Renal cortex interstitium (tissue), 11 donors: Measurements from ENCODE around the gene CENPM. TPM values are rescaled to one million over a fixed set of nuclear protein-coding genes. Genes with fewer than 3 reads are reported as not detected.

ENCODE experiments used
- DNase-seq, 11 donors: peaks; one replicate each; pipeline ENCODE4 v3.0.0-alpha.2; 2013; ENCODE audit warnings: low read depth in 9 of 11, low spot score in 4 of 11; ENCODE audit errors: extremely low read depth in 1 of 11
- polyA plus RNA-seq, 3 donors: library from polyadenylated mRNA; unstranded; fragments of 120-200 nt; gene quantifications; one replicate each; pipeline ENCODE4 v1.2.1, GENCODE V29; 2013; ENCODE audit not compliant: insufficient read length in 3 of 3

Gene CENPM
- polyA plus RNA-seq, 3 donors: 10.9 to 17.7 (median 13.7) TPM

DNA sequence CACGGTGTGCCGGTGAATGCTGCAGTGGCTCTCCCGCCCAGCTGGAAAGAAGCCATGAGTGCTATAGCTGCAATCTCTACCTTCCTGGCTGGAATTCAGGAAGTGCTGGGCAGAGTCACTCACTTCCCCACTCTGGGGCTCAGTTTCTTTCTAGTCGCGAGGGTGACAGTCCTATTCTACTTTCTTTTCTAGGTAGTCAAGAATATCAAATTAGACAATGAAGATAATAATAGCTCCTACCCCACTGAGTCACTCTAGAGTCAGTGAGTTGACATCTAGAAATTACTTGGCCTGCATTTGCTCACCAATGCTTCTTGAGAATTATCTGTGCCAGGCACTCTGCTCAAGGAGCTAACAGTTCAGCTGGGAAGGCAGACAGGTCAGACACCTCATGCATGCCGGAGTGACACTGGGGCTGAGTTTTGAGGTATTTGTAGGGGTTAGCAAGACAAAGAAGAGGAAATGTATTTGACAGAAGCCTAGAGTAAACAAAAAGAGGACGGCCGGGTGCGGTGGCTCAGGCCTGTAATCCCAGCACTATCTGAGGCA, 3.2 kb downstream of the CENPM start:
- no peak for DNase-seq

DNA sequence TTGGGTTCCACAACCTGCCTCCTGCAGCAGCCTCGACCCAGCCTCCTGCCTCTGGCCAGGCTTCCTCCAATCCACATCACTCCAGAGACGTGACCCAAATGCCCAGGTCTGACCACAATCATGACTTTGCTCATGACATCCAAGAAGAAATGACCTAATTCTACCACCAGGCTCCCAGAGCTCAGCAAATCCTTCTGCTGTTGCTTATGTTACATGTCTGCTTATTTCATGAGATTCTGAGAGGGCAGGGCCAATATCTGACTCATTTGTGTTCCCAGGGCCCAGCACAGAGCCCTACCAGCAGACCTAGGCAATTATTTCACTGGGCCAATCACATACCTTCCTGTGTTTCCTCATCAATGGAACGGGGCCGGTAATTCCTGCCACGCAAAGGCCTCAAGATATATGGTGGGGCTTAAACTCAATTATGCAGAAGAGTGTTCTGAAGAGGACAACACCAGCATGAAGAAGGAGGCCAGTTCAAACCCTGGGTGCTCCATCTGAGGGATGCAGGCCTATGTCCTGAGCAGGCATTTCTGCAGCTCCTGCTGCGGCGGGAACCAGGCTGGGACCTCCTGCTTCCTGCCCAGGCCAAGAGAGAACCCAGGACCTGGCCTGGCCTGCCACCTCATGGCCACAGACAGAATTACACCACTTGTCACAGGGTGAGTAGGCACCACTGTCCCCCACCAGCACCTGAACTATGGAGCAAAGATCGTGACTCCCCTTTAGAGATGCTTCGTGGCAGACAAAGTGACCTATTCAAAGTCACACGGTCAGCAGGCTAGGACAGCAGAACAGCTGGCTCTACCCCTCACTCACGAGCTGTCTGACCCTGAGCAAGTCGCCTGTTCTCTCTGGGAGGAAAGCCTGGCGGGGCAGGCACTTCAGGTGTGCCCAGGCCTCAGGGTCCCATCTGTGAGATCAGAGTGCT, 5.9 kb downstream of the CENPM start:
- peak in 8 of 11 donors; percentile 45 to 75 (median 68) for DNase-seq

DNA sequence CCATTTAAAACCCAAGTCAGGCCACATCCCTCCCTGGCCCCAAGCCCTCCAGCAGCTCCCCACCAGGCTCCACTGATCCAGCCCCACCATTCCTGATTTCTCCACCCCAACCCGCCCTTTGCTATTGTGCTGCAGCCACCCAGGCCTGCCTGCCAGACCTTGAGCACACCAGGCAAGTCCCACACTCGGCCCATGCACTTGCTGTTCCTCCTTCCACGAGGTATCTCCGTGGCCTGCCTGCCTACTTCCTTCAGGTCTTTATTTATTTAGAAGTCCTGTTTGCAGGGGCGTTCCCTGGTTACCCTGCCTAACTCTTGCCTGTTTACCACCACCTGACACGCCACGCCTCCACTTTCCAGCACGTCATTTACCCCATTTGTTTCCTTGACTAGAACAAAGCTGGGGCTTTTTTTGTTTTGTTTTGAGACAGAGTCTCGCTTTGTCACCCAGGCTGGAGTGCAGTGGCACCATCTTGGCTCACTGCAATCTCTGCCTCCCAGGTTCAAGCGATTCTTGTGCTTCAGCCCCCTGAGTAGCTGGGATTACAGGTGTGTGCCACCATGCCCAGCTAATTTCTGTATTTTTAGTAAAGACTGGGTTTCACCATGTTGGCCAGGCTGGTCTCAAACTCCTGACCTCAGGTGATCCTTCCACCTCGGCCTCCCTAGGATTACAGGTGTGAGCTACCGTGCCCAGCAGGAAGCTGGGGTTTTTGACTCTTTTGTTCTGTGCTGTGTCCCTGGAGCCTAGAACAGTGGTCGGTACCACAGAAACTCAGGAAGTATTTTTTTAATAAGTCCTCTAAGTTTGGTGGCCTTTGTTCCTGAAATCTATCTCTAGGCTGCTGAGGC, 6.7 kb downstream of the CENPM start:
- DNase-seq: no peak

DNA sequence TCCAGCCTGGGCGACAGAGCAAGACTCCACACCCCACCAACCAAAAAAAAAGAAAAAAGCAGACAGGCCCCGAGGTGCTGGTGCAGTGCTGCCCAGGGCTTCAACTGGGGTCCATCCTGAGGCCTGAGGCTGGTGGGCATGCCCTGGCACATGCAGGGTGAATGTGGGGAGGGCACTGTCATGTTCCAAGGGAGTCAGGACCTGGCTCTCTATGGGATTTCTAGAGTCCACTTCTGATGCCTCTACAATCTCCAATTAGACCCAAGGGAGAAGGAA, 10.1 kb downstream of the CENPM start:
- DNase-seq: no peak

DNA sequence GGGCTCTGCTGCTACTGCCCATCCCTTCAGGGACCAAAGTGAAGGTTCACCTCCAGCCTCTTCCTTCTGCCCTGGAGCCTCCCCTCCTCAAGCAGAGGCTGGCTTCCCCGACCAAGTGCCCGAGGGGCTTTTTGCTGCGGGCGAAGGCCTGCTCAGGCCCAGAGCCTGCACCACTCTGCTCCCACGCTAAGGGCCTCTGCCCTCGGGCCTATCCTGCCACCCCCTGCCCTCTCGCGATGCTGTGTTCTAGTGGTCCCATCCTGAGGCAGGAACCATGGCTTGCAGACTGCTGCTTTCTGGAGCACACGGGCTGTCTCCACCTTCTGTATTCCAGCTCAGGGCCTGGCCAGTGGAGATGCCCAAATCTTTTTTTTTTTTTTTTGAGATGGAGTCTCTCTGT, 11.4 kb downstream of the CENPM start:
- DNase-seq: no peak

DNA sequence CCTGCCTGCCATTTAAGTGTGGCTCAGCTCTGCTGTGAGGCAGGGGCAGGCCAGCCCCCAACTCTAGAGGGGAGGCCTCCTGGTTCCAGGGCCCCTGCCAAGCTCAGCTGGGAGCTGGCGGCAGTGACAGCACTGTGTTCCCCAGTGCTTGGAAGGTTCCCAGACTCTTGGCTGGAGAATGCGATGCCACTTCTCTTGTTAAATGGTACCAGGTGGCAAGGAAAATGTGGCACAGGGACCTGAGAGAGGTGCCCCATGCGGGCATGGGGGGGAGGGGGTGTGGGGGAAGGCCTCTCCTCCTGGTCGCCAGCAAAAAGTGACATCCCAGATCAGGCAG, 12.0 kb downstream of the CENPM start:
- DNase-seq: no peak

DNA sequence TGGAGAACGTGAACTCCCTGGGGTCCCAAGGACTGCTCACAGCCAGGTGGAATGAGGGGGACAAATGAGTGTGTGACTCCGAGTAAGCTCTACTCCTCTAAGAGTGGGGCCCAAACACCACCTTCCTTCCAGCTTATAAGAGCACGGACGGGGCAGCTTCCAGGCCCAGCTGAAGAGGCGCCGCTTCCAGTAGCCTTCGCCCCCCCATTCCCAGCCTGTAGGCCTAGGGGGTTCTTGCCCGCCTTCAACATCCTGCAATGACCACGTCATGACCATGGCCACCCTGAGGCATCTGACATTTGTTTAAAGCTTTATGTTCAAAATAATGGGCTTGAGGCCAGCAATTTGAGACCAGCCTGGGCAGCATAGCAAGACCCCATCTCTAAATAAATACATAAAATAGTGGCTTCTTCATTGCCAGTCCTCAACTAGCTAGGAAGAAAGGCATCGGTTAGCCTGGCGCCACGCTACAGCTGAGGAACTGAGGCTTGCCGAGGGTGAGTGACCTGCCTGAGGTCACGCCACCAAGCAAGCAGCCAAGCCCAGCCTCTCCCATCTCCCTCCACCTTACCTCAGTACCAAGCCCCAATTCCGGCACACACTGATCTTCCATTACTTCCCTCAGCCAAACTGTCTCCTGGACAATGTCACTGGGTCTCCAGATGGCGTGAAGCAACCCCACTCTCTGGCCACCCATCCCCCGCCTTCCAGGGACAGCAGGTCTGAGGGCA, 12.5 kb downstream of the CENPM start:
- no peak for DNase-seq

DNA sequence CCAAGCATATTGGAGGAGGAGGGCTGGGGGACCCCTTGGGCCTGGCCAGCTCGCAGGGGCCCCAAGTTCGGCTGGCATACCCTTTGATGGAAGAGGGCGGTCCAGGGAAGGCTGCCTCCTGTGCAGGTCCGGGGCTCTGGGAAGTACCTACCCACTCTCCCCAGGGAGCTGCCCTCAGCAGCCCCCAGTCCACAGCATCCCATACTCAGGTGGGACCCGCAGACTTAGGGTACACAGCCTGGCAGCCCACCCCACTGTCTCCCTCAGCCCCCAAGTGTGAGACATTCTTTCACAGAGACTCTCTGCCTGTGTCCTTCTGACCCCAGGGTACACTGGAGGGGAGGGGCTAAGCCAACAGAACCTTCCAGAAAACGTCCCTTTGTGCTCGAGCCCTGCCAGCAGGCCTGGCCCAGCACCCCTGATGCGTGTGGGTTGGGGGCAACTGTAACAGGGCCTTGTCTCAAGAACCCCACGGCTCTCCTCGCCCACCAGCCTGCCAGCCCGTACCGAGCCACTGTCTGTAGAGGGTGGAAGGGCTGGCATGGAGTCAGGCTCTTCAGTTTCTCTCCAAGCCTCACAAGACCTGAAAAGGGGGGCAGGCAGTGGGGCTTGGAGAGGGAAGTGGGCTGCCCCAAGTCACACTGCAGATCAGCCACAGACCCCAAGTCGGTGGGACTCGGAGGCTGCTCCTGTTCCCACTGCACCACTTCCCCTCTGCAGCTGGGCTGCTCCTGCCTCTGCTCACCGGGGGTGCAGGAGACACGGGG, 13.4 kb downstream of the CENPM start:
- no peak for DNase-seq

DNA sequence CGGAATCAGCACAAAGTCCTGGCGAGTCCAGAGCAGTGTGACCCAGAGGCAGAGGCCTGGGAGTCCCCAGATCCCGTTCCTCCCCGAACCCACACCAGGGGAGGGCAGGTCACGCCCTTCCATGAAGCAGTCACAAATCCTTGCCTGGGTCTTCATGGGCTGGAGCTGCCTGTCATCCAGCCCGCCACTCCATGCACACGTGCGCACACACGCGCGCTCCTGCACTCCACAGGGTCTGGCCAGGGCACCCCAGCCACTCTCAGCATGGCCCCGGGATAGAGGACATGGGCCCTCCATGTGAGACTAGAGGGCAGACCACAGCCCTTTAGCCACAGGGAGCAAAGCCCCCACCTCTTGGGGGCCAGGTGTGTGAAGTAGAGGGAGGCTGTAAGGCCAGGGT, 14.6 kb downstream of the CENPM start:
- no peak for DNase-seq

DNA sequence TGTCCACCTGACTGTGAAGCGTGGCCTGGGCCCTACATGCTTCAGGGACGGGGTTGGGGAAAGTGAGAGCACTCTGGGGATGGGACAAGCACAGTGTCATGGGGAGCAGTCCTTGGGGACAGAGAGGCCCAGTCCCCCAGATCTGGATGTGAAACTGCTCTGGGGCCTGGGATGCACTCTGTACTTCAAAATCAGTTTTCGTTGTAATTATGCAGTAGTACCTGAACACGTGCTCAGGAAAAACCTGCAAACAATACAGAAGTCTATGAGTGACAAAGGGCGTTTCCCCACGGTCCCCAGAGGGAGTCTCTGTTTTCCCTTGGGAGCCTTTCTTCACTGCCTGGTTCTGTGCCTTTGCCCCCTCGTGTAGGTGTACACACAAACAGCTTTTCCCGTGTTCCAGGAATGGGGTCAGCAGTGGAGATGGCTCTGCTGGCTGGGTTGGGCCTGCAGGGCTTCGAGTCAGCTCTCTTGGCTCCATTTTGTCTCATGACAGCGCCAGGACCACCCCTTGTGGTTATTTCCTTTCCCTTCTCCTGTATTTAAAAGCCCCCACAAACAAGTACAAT, 15.2 kb downstream of the CENPM start:
- DNase-seq: no peak

DNA sequence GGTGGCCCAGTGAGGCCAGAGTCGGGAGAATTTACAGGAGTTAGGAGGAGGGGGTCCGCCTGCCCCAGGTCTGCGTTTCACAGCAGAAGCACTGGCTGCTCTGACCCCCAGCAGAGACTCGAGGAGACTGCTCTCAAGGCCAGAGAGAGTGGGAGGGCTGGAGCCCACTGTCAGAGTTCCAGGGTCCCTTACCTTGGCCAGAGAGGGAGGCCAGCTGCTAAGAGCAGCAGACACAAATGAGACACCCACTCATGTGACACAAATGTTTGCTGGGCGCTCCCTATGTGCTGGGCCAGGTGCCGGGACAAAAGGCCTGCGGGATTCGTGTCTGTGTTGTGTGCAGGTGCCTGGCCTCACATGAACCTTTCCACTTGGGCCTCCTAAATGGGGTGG, 17.5 kb downstream of the CENPM start:
- no peak for DNase-seq

DNA sequence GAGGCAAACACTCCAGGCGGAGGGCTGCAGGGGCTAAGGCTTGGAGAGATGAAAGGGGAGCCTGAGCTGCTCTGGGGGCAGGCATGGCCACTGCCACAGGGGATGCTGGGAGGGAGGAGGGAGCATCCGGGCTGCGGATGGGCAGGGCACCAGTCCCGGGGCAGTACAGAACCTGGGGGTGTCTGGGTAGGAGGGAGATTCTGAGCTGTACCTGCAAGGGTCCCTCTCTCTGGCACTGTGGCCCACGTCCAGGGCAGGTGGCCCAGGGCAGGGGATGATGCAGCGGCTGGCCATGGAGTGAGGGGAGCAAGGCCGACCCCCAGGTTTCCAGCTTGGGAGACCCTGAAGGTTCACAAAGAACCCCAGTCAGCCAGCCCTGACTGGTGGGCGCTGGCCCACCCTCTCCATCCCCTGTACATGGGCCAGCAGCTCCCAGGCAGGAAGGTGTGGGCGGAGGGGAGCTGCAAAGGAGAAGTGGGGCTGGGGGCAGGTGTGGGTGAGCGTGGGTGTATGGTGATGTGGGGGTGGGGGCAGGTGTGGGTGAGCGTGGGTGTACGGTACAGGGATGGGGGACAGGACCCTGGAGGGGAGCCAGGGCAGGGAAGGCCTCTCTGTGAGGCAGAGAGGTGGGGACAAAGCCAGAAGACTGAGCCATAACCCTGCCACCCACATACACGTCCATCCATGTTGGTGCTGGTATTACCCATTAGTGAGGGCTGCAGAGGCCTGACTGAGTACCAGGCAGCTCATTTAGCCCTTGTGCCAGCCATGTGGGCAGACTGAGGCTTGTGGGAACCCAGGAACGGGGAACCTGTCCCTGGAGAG, 18.1 kb downstream of the CENPM start:
- no peak for DNase-seq

DNA sequence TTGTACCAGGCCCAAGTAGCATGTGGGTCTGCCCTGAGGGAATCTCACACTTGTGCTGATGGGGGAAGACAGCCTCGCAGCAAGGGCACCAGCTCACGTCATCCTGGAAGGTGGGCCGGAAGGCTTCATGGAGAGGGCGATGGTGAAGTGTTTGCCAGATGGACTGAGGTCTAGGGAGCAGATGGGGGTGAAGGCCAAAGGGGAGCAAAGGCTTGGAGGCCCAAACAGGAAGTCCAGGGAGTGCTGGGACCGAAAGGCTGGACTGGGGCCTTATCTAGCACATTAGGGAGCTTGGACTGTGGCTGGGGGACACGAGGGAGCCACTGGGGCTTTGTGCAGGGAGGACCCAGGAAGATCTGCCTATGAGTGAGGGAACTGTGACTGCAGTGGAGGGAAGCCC, 19.1 kb downstream of the CENPM start:
- DNase-seq: no peak

DNA sequence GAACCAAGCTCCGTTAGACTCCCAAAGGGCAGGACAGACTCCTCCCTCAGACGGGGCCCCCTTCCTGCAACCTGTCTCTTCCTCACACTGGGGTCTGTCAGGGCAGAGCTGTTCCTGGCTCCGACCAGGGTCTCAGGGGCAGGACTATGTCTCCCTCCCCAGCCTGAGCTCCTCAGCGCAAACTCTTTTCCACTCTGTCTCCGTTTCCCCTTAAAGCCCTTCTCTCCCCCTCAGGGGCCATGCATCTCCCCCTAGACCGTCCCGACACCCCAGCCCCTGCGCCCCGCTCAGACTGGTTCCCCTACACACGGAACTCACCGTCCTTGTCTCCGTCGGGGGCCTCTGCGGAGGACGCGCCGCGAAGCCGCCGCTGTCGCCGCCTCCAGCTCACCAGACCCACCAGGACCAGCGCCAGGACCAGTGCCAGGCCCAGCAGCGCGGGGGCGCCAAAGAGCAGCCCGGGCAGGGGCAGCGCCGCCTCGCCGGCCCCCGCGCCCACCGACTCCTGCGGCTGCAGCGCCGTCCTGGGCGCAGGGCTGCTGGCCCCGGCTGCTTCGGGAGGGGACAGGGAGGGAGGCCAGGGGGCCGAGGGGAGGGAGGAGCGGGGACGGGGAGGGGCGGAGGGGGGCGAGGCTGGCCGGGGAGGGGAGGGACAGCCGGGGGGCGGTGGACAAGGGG, 21.0 kb downstream of the CENPM start:
- DNase-seq: no peak

DNA sequence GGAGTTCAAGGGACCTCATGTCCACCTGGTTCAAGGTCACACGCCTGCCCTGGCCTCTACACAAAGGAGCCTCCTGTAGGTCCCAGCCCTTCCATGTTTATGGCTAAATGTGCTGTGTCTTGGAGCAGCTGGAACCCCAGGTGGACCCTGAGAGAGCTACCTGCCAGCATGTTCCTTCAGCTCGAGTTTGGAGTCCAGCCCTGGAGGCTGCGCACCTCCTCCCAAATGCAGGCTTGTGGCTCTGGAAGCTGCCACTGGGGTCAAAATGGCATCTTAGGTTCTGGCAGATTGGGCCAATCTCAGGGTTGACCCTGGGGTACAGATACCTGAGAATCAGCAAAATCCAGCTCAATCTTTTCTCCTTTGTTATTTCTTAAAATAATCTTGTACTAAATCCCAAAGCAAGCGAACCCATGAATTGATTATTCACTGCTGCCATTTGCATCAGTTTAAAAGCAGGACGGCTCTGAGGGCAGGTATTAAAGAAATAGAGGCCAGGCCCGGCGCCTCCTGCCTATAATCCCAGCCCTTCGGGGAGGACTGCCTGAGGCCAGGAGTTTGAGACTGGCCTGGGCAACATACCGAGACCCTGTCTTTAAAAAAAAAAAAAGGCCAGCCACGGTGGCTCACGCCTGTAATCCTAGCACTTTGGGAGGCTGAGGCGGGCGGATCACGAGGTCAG, 23.2 kb downstream of the CENPM start:
- no peak for DNase-seq

DNA sequence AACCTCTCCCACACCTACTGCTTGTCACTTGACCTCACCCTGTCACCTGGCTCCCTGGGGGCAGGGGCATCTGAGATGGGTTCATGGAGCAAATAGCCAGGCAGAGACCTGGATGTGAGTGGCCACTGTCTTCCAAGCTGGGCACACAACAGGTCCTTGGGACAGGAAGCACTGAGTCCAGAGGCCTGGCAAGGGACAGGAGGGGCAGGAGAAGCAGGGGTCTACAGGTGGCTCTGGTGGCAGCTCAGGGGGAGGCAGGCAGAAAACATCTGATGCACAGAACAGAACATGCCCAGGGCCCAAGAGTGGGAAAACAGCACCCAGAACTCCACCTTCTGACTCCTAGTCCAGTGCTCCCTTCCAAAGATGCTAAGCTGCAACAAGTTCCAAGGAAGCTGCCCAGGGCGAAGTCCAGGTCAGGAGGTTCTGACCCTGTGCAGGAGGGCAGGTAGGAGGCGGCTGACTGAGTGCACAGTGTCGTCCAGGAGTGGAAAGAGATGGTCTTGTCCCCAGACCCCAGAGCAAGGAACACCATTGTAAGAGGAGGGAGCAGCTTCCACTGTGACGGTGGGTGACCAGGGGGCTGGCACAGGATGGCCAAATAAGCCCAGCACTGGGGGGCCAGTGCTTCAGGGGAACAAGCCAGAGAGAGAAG, 23.9 kb downstream of the CENPM start:
- DNase-seq: no peak
